GM18519 (cell line): Measurements from ENCODE around the gene ZNF311.
A peak's percentile ranks its signal among the peaks of the same experiment; 100 is the strongest.
"Not testable (repeated sequence)": the region's sequence is repeated elsewhere in the genome, so short reads cannot be mapped to it uniquely, and the experiment has no call there.

Experiments used
- ATAC-seq: cut with Tn5 transposase; IDR thresholded peaks from one replicate; pipeline ENCODE4 v1.9.1; 2021; ENCODE audit warnings: mild to moderate bottlenecking, moderate library complexity; ENCODE audit not compliant: unreplicated experiment, low FRiP score

The ZNF311 gene

GRCh38 chr6:28983838-28984237, 21.3 kb downstream of the ZNF311 start:
- ATAC-seq = no peak

- no peak for ATAC-seq
Observed at GRCh38 chr6:28982476-28983266, 22.4 kb downstream of the ZNF311 start.

- ATAC-seq = no peak
Observed at GRCh38 chr6:28981833-28982475, 23.2 kb downstream of the ZNF311 start.

- peak; percentile 21 for ATAC-seq
Observed at GRCh38 chr6:28981431-28981832, 23.7 kb downstream of the ZNF311 start.

GRCh38 chr6:28980852-28981430, 24.2 kb downstream of the ZNF311 start:
- peak; percentile 34 for ATAC-seq

GRCh38 chr6:28980137-28980851, 24.8 kb downstream of the ZNF311 start:
- ATAC-seq = no peak

- no peak for ATAC-seq
Observed at GRCh38 chr6:28979679-28980078, 25.4 kb downstream of the ZNF311 start.

- ATAC-seq = no peak
Observed at GRCh38 chr6:28978959-28979561, 26.1 kb downstream of the ZNF311 start.

GRCh38 chr6:28978133-28978491, 27.0 kb downstream of the ZNF311 start:
- ATAC-seq = no peak

GRCh38 chr6:28977341-28978132, 27.6 kb downstream of the ZNF311 start:
- ATAC-seq = no peak

- no peak for ATAC-seq
Observed at GRCh38 chr6:28976677-28977076, 28.4 kb downstream of the ZNF311 start.

- ATAC-seq = no peak
Observed at GRCh38 chr6:28974505-28974904, 30.6 kb downstream of the ZNF311 start.

- not testable (repeated sequence) for ATAC-seq
Observed at GRCh38 chr6:28970056-28970455, 35.1 kb downstream of the ZNF311 start.

GRCh38 chr6:28969129-28969528, 36.0 kb downstream of the ZNF311 start:
- ATAC-seq = no peak

GRCh38 chr6:28968476-28968875, 36.6 kb downstream of the ZNF311 start:
- no peak for ATAC-seq

- no peak for ATAC-seq
Observed at GRCh38 chr6:28965706-28966105, 39.4 kb downstream of the ZNF311 start.

- ATAC-seq = no peak
Observed at GRCh38 chr6:28960846-28961500, 44.1 kb downstream of the ZNF311 start.

- not testable (repeated sequence) for ATAC-seq
Observed at GRCh38 chr6:28958561-28959243, 46.4 kb downstream of the ZNF311 start.

GRCh38 chr6:28957795-28958314, 47.3 kb downstream of the ZNF311 start:
- ATAC-seq = not testable (repeated sequence)
